IPS-15b (cell line): Measurements from ENCODE around the gene RAC3.

Experiments used
- H3K27me3 ChIP-seq: one replicate; pipeline ENCODE4 v1.6.1; 2013; ENCODE audit warnings: low read length; ENCODE audit not compliant: control insufficient read depth, insufficient read depth
- H3K36me3 ChIP-seq: one replicate; pipeline ENCODE4 v1.6.1; 2013; ENCODE audit warnings: low read length; ENCODE audit not compliant: control insufficient read depth, insufficient read depth
- H3K4me1 ChIP-seq: one replicate; pipeline ENCODE4 v1.6.1; 2013; ENCODE audit warnings: mild to moderate bottlenecking, low read length; ENCODE audit not compliant: control insufficient read depth, insufficient read depth
- H3K4me3 ChIP-seq: one replicate; pipeline ENCODE4 v1.5.1; 2013; ENCODE audit warnings: low read depth, low read length
- H3K9ac ChIP-seq: one replicate; pipeline ENCODE4 v1.6.1; 2013; ENCODE audit warnings: low read depth, mild to moderate bottlenecking, low read length
- H3K9me3 ChIP-seq: one replicate; pipeline ENCODE4 v1.6.1; 2013; ENCODE audit warnings: mild to moderate bottlenecking, low read length; ENCODE audit not compliant: control insufficient read depth, insufficient read depth

The RAC3 gene

GRCh38 chr17:82023447-82024241, 7.8 kb upstream of the RAC3 start:
- H3K36me3 ChIP-seq = peaks cover 17% of the 10 kb centered on the region
- H3K9me3 ChIP-seq = no peaks in the 10 kb centered on the region
- H3K9ac ChIP-seq = peak overlapping the region; percentile 70
- H3K27me3 ChIP-seq = no peaks in the 10 kb centered on the region
- H3K4me1 ChIP-seq = no peaks in the 10 kb centered on the region
- H3K4me3 ChIP-seq = peak overlapping the region; percentile 67

DNA sequence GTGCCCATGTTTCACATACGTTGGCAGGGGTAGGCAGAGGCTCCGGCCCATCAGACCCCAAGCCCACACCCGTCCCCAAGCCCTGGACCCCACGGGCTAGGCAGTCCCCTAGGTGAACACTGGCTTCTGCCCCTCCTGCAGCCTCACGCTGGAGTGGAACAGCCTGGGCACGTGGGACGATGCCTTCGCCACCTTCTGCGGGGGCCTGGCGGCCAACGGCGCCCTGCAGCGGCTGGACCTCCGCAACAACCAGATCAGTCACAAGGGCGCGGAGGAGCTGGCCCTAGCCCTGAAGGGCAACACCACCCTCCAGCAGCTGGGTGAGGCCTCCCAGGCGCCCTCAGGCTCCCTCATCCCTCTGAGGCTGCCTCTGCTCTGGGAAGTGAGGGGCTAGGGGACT, 6.6 kb upstream of the RAC3 start:
- no peak overlapping the region for H3K4me3 ChIP-seq
- H3K27me3 ChIP-seq = no peaks in the 10 kb centered on the region
- H3K4me1 ChIP-seq = no peaks in the 10 kb centered on the region
- peaks cover 16% of the 10 kb centered on the region for H3K36me3 ChIP-seq
- H3K9me3 ChIP-seq = no peaks in the 10 kb centered on the region
- H3K9ac ChIP-seq = no peak overlapping the region

- Histone ChIP-seq H3K36me3 (peaks cover 16% of the 10 kb centered on the region), H3K4me1 (no peaks in the 10 kb centered on the region), H3K9me3 (no peaks in the 10 kb centered on the region), H3K4me3 (no peak overlapping the region), H3K9ac (no peak overlapping the region), H3K27me3 (no peaks in the 10 kb centered on the region)
These were observed 5.9 kb upstream of the RAC3 start for GRCh38 chr17:82025401-82026107.

GRCh38 chr17:82028246-82028645, 3.2 kb upstream of the RAC3 start:
- H3K27me3 ChIP-seq = no peaks in the 10 kb centered on the region
- H3K4me3 ChIP-seq = no peak overlapping the region
- no peak overlapping the region for H3K9ac ChIP-seq
- no peaks in the 10 kb centered on the region for H3K4me1 ChIP-seq
- H3K9me3 ChIP-seq = no peaks in the 10 kb centered on the region
- H3K36me3 ChIP-seq = peaks cover 14% of the 10 kb centered on the region

GRCh38 chr17:82028966-82029365, 2.5 kb upstream of the RAC3 start:
- H3K9ac ChIP-seq = no peak overlapping the region
- H3K9me3 ChIP-seq = no peaks in the 10 kb centered on the region
- no peaks in the 10 kb centered on the region for H3K27me3 ChIP-seq
- peaks cover 14% of the 10 kb centered on the region for H3K36me3 ChIP-seq
- H3K4me1 ChIP-seq = no peaks in the 10 kb centered on the region
- no peak overlapping the region for H3K4me3 ChIP-seq

GRCh38 chr17:82029391-82029790, 2.1 kb upstream of the RAC3 start:
- Histone ChIP-seq H3K36me3 (peaks cover 14% of the 10 kb centered on the region), H3K27me3 (no peaks in the 10 kb centered on the region), H3K4me3 (no peak overlapping the region), H3K9ac (no peak overlapping the region), H3K9me3 (no peaks in the 10 kb centered on the region), H3K4me1 (no peaks in the 10 kb centered on the region)

DNA sequence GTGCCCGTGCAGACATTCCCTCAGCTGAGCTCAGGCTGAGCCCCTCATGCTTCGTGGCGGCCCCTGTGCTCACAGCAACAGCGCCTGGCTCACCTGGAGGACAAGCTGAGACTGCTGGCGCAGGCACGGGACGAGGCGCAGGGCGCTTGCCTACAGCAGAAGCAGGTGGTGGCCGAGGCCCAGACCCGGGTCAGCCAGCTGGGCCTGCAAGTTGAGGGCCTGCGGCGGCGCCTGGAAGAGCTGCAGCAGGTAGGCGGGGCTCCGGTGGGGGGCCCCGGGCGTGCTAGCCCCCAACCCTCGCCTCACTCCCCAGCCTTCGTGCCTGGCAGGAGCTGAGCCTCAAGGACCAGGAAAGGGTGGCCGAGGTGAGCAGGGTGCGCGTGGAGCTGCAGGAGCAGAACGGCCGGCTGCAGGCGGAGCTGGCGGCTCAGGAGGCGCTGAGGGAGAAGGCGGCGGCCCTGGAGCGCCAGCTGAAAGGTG, 1.4 kb upstream of the RAC3 start:
- H3K4me3 ChIP-seq = no peak overlapping the region
- H3K27me3 ChIP-seq = no peaks in the 10 kb centered on the region
- H3K36me3 ChIP-seq = peaks cover 14% of the 10 kb centered on the region
- H3K9ac ChIP-seq = no peak overlapping the region
- no peaks in the 10 kb centered on the region for H3K9me3 ChIP-seq
- no peaks in the 10 kb centered on the region for H3K4me1 ChIP-seq

DNA sequence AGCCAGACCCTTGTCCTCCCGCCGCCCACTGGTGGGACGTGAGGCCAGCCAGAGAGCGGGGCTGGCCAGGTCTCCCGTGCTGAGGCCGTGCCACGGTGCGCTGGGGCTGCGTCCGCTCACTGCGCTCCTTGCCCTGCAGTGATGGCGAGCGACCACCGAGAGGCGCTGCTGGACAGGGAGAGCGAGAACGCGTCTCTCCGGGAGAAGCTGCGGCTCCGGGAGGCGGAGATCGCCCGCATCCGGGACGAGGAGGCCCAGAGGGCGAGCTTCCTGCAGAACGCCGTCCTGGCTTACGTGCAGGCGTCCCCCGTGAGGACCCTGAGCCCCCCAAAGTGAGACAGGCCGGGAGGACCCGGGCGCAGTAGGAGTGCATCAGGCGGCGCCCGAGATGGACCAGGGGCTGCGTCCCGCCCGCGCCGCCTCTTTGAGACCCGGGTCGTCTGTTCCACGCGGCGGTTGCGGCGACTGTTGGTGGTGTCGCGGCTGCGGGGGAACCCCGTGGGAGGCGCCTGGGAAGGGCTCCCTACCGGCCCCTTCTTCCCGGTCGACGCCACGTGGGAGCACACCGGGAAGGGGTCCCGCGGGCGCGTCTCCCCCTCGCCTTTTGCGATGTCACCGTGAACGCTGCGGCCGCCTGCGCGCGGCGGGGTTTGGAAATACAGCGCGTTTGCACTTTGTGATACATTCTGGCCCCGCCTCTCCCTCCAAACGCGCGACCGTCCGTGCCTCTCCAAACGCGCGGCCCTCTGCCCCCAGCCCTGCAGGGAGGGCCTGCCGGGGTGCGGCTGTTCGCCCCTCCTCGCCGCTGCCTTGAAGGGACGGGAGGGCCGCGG, 792 bp upstream of the RAC3 start:
- no peaks in the 10 kb centered on the region for H3K4me1 ChIP-seq
- H3K9ac ChIP-seq = no peak overlapping the region
- peak overlapping the region; percentile 52 for H3K4me3 ChIP-seq
- no peaks in the 10 kb centered on the region for H3K9me3 ChIP-seq
- H3K36me3 ChIP-seq = peaks cover 14% of the 10 kb centered on the region
- H3K27me3 ChIP-seq = no peaks in the 10 kb centered on the region

- Histone ChIP-seq H3K9ac (peak overlapping the region; percentile 62), H3K36me3 (peaks cover 14% of the 10 kb centered on the region), H3K4me3 (peak overlapping the region; percentile 64), H3K27me3 (peaks cover 2% of the 10 kb centered on the region), H3K4me1 (no peaks in the 10 kb centered on the region), H3K9me3 (no peaks in the 10 kb centered on the region)
These were observed 578 bp downstream of the RAC3 start for GRCh38 chr17:82031885-82032627.

DNA sequence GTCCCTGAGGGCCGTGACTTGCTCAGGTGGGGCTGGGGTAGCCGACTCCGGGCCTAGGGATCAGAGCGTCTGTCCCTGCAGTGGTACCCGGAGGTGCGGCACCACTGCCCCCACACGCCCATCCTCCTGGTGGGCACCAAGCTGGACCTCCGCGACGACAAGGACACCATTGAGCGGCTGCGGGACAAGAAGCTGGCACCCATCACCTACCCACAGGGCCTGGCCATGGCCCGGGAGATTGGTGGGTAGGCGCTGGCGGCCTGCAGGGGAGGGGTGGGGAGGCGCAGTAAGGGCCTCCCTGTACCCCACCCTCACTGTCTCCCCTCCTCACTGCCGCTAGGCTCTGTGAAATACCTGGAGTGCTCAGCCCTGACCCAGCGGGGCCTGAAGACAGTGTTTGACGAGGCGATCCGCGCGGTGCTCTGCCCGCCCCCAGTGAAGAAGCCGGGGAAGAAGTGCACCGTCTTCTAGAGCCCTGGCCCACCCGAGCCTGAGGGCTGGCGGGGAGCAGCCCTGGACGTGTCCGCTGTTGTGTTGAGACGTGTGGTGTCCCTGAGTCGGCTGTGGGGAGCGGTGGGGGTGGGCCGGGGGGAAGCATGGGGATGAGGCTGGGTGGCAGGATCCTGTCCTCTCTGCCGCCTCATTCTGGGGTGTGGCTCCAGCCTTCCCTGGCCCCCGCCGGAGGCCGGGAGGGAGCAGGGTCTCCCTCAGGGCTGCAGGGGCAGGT, 2.0 kb downstream of the RAC3 start:
- Histone ChIP-seq H3K4me3 (peak overlapping the region; percentile 8), H3K4me1 (no peaks in the 10 kb centered on the region), H3K9me3 (no peaks in the 10 kb centered on the region), H3K36me3 (peaks cover 6% of the 10 kb centered on the region), H3K9ac (peak overlapping the region; percentile 62), H3K27me3 (peaks cover 2% of the 10 kb centered on the region)
